Upper lobe of left lung (tissue), 4 donors: ENCODE data around the gene SHLD1.

ENCODE experiments used
- CTCF ChIP-seq, 6 experiments: fragments of 450-650 bp in 4 of 6; fragments of 200-600 bp in 2 of 6; sonication (generic) in 2 of 6; IDR thresholded peaks; one replicate each; pipeline ENCODE4 v1.5.1; 2016 to 2019; ENCODE audit warnings: antibody characterized with exemption in 6 of 6
- EP300 ChIP-seq, 4 donors: sonication (generic); formaldehyde crosslinking; IDR thresholded peaks; one replicate each; pipeline ENCODE4 v1.5.1; 2017; ENCODE audit warnings: antibody characterized with exemption in 4 of 4, control low read depth in 2 of 4
- POLR2A ChIP-seq, 4 donors: fragments of 450-650 bp; IDR thresholded peaks; one replicate each; pipeline ENCODE4 v1.5.1; 2016 to 2017; ENCODE audit warnings: antibody characterized with exemption in 4 of 4, mild to moderate bottlenecking in 2 of 4
- POLR2AphosphoS5 ChIP-seq, 2 donors: sonication (generic); formaldehyde crosslinking; IDR thresholded peaks; one replicate each; pipeline ENCODE4 v1.5.1; 2017; ENCODE audit warnings: antibody characterized with exemption in 2 of 2

GRCh38 chr20:5807431-5807830 is 57.2 kb downstream of the SHLD1 start:
- TF ChIP-seq CTCF (IDR thresholded peaks at IDR 0.05) = no peak
- no peak for TF ChIP-seq POLR2AphosphoS5 (IDR thresholded peaks at IDR 0.05)
- no peak for TF ChIP-seq POLR2A (IDR thresholded peaks at IDR 0.05)
- no peak for TF ChIP-seq EP300 (IDR thresholded peaks at IDR 0.05)
